ENCODE results near the gene LTA4H.

LTA4H gene

GRCh38 chr12:96034621-96035282, 635 bp downstream of the LTA4H start:
- Histone ChIP-seq H3K36me3 (ENCODE audit: control insufficient read depth, insufficient read depth, low read length) (no peaks in the 10 kb centered on the region), H3K4me3 (replicated peaks; ENCODE audit: low read depth, low read length) (peak overlapping the region; percentile 86), H3K27me3 (replicated peaks; ENCODE audit: control insufficient read depth, insufficient read depth, low read length) (no peaks in the 10 kb centered on the region)
- no peak for DNase-seq (ENCODE audit: extremely low read depth, insufficient read length)
- no peak for TF ChIP-seq CTCF (IDR thresholded peaks at IDR 0.05; ENCODE audit: insufficient read depth, low read length, poor library complexity, severe bottlenecking)

GRCh38 chr12:96033549-96034389, 1.6 kb downstream of the LTA4H start:
- H3K27me3 ChIP-seq (replicated peaks; ENCODE audit: control insufficient read depth, insufficient read depth, low read length): no peaks in the 10 kb centered on the region
- no peaks in the 10 kb centered on the region for H3K36me3 ChIP-seq (ENCODE audit: control insufficient read depth, insufficient read depth, low read length)
- no peak overlapping the region for H3K4me3 ChIP-seq (replicated peaks; ENCODE audit: low read depth, low read length)
- no peak for TF ChIP-seq CTCF (IDR thresholded peaks at IDR 0.05; ENCODE audit: insufficient read depth, low read length, poor library complexity, severe bottlenecking)
- no peak for DNase-seq (ENCODE audit: extremely low read depth, insufficient read length)

- H3K36me3 ChIP-seq (ENCODE audit: control insufficient read depth, insufficient read depth, low read length): no peaks in the 10 kb centered on the region
- H3K27me3 ChIP-seq (replicated peaks; ENCODE audit: control insufficient read depth, insufficient read depth, low read length): no peaks in the 10 kb centered on the region
- DNase-seq (ENCODE audit: extremely low read depth, insufficient read length): no peak
- TF ChIP-seq CTCF (IDR thresholded peaks at IDR 0.05; ENCODE audit: insufficient read depth, low read length, poor library complexity, severe bottlenecking): no peak
- no peak overlapping the region for H3K4me3 ChIP-seq (replicated peaks; ENCODE audit: low read depth, low read length)
These were observed 5.6 kb downstream of the LTA4H start for GRCh38 chr12:96029826-96030225.

- H3K36me3 ChIP-seq (ENCODE audit: control insufficient read depth, insufficient read depth, low read length): no peaks in the 10 kb centered on the region
- no peak for TF ChIP-seq CTCF (IDR thresholded peaks at IDR 0.05; ENCODE audit: insufficient read depth, low read length, poor library complexity, severe bottlenecking)
These were observed 6.8 kb downstream of the LTA4H start for GRCh38 chr12:96028538-96028937.

GRCh38 chr12:96026331-96026730, 9.1 kb downstream of the LTA4H start:
- Histone ChIP-seq H3K4me3 (replicated peaks; ENCODE audit: low read depth, low read length) (no peak overlapping the region), H3K27me3 (replicated peaks; ENCODE audit: control insufficient read depth, insufficient read depth, low read length) (no peaks in the 10 kb centered on the region), H3K36me3 (ENCODE audit: control insufficient read depth, insufficient read depth, low read length) (no peaks in the 10 kb centered on the region)
- DNase-seq (ENCODE audit: extremely low read depth, insufficient read length): no peak
- TF ChIP-seq CTCF (IDR thresholded peaks at IDR 0.05; ENCODE audit: insufficient read depth, low read length, poor library complexity, severe bottlenecking): no peak

More at GRCh38 chr12:96028538-96028937, 6.8 kb downstream of the LTA4H start:
- H3K27me3 ChIP-seq (replicated peaks; ENCODE audit: control insufficient read depth, insufficient read depth, low read length): no peaks in the 10 kb centered on the region
- H3K4me3 ChIP-seq (replicated peaks; ENCODE audit: low read depth, low read length): no peak overlapping the region
- no peak for DNase-seq (ENCODE audit: extremely low read depth, insufficient read length)
